ENCODE measurements around the gene CAMSAP3.

The CAMSAP3 gene

DNA sequence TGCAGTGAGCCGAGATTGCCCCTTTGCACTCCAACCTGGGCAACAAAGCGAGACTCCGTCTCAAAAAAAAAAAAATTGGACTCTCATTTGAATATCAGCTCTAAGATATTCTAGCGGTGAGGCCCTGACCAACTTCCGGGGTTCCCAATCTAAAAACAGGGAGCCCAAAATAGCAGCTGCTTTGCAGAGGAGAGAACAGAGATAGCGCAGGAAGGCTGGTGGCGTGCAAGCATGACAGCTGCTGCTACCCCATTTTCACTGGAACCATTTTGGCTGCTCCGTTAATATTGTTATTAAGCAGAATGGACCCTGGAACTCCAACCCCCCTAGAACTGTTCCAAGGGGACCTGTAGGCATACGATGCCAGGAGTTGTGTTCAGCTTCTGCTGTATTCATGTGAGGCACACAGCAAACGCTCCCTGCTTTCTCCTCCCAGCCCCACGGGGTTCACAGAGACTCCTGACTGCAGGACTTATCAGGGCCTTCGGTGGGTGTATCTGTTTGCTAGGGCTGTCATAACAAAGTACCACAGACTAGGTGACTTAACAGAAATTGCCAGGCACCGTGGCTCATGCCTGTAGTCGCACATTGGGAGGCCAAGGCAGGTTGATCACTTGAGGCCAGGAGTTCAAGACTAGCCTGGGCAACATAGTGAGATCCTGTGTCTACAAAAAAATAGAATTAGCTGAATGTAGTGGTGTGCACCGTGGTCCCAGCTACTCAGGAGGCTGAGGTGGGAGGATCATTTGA lies 52.8 kb downstream of the CAMSAP3 start:
- DNase-seq (ENCODE audit: low read depth, low spot score), result no peak

DNA sequence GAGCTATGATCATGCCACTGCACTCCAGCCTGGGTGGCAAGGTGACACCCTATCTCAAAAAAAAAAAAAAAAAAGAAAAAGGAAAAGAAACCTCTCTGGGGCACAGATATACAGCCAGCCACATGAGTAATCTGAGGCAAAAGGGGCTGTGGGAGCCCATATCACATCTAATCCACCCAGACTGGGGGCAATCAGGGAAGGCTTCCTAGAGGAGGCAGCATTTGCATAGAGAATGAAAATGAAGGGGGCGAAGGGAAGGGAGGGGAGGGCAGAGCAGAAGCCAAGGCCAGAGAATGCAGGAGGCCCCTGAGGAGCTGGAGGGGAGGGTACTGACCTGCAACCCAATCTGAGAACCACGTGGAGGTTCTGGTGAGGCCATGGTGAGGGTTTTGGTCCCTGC lies 54.5 kb downstream of the CAMSAP3 start:
- DNase-seq (ENCODE audit: low read depth, low spot score), result no peak

DNA sequence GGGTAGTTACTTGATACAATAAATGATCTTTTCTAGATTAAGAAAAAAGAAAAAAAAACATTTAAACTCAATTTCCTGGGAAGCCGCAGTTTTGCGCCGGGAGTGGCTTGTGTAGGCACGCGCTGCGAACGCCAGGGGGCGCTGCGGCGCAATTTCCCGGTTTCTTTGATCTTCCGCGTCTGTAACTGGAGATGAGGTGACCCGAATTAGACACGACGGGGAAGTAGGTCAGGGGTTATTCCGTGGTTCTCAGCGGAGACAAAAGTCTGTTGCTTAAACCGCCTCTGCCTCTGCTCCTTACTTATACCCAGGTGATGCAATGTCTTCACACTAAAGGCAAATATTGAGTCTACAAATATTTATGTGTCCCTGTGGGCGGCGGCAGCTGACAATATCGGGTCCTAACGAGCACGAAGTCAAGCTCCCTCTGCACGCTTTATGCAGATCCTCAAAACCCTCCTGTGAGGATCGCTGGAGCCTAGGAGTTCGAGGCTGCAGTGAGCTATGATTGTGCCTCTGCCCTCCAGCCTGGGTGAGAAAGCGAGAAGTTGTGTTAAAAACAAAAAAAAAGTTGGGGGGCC lies 56.5 kb downstream of the CAMSAP3 start:
- peak; percentile 46 for DNase-seq (ENCODE audit: low read depth, low spot score)

DNA sequence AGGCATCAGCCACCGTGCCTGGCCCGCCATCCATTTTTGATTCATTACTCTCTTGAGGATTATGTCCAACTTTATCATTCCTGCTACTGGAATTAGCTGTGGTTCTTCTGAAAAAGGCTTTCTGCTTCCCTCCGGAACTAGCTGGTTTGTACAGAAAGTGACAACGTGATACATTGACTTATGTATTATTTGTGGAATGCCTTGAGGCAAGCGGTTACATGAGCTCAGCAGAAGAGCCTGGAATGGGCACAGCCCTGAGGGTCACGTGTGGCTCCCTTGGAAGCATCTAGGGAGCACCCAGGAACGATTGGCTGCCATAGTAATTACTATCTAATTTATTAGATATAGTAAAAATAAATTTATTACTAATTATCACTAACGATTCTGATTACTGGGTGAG lies 58.7 kb downstream of the CAMSAP3 start:
- DNase-seq (ENCODE audit: low read depth, low spot score), result no peak

DNA sequence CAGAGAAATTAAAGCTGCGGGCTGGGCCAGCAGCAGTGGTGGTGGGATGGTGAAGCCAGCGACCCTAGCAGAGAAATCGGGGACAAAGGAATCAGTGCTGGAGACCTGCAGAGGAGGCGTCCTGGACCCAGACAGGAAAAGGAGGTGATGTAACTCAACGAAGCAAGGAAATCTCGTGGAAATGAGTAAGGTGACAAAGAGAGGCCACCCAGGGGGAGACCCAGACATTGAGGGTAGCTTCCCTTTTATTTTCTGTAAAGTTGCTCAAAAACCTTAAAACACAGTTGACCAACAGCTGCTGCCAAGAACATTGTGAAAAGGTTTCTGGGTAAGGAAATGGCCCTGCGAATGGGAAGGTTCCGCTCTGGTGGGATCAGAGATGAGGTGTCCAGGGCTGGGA lies 59.9 kb downstream of the CAMSAP3 start:
- no peak for DNase-seq (ENCODE audit: low read depth, low spot score)

DNA sequence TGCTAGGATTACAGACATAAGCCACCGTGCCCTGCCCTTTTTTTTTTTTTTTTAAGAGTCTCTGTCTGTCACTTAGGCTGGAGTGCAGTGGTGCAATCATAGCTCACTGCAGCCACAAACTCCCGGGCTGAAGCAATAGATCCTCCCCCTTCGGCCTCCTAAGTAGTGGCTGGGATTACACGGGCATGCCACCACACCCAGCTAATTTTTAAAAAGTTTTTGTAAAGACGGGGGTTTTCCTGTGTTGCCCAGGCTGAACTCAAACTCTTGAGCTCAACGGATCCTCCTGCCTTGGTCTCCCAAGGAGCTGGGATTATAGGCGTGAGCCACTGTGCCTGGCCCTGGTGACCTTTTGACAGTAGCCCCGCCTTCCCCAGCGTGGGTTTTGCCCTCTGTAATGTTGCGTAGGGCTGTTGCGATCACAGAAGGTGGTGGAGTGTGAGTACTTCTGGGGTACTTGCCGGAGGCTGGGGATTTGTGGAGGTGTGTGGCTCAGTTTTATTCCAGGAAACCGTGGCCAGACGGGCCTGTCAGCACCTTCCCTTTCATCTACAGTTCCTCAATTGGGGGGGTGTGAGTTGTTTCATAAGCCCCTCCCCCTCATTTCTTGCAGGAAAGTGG lies 61.6 kb downstream of the CAMSAP3 start:
- DNase-seq (ENCODE audit: low read depth, low spot score), result no peak

DNA sequence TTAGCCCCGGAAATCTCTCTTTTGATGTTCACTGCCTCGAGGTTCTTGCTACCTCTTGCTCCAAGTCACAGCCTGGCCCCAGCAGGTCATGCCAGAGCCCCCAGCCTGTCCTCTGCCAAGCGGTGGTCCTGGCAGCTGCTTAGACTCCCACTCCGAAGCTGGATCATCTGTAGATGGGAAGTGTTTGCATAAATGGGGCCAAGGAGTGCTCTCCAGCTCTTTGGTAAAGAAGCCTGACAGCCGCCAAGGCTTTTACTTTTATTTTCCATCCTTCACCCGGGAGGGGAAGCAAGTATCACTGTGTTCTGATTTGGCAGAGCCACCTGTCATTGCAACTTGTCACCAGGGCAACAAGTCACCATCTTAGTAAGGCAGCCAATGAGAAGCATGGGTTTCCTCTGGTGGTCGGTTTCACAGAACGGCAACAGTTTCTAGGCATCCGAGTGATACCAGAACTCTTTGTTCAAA lies 62.6 kb downstream of the CAMSAP3 start:
- no peak for DNase-seq (ENCODE audit: low read depth, low spot score)

DNA sequence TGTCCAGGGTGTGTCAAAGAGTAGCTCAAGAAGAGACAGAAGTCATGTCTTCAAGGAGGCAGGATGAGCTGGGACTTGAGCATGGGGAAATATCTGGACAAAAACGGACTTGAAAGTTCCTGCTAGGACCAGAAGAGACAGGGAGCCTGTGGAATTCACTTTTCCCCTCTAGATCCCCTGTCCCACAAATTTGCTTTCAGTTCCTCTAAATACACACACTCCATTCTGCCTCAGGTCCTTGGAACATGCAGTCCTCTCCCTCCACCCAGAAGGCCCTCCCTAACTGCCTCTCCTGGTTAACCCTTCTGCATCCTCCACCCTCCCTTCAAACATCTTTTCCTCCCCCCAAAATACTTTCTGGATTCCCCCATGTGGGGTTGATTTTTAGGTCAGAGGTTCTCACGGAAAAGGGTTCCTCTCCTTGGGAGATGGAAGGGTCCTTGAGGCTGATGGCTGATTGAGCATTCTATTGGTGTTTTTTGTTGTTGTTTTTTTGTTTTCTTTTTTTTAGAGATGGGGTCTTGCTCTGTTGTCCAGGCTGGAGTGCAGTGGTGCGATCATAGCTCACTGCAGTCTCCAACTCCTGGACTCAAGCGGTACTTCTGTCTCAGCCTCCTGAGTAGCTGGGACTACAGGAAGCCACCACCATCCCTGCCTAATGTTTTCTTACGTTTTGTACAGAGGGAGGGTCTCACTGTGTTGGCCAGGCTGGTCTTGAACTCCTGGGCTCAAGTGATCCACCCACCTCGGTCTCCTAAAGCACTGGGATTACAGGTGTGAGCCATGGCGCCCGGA lies 66.3 kb downstream of the CAMSAP3 start:
- no peak for DNase-seq (ENCODE audit: low read depth, low spot score)

DNA sequence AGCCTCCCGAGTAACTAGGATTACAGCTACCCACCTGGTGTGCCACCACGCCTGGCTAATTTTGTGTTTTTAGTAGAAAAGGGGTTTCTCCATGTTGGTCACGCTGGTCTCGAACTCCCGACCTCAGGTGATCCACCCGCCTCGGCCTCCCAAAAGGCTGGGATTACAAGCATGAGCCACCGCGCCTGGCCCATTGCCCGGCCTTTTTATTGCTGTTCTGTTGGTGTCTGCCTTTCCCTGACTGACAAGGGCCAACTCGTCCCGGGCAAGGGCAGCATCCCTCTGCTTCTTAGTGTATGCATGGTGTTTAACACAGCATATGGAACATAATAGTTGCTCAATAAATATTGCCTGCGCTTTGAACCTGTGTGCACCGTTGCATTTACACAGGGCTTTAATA lies 67.0 kb downstream of the CAMSAP3 start:
- no peak for DNase-seq (ENCODE audit: low read depth, low spot score)

DNA sequence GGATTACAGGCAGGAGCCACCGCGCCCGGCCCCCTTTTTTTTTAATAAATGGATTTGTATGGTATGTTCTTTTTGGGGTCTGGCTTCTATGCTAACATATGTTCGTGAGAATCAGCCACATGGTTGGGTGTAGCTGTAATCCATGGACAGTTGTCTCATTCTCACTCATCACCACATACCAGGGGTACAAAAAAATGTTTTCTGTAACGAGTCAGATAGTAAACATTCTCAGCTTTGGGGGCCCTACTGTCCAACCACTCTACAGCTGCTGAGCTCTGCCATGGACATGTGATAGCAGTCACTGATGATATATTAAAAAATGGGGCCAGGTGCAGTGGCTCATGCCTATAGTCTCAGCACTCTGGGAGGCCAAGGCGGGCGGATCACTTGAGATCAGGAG lies 68.0 kb downstream of the CAMSAP3 start:
- DNase-seq (ENCODE audit: low read depth, low spot score), result no peak

DNA sequence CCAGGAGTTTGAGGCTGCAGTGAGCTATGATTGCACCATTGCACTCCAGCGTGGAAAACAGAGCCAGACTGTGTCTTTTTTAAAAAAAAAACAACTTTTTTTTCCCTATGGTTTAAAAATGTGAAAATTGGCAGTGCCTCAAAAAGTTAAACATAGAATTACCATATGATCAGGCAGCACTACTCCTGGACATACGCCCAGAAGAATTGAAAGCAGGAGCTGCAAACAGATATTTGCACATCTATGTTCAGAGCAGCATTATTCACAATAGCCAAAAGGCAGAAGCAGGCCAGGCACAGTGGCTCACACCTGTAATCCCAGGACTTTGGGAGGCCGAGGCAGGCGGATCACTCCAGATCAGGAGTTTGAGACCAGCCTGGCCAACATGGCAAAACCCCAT lies 69.4 kb downstream of the CAMSAP3 start:
- DNase-seq (ENCODE audit: low read depth, low spot score), result no peak

Measured in smooth muscle cell of the brain vasculature (primary cell).